Fibroblast of lung (primary cell): Measurements from ENCODE around the gene ANAPC1.

ENCODE experiments used
- EZH2 ChIP-seq: IDR thresholded peaks from 2 replicates; pipeline ENCODE4 v1.5.1; 2012; ENCODE audit warnings: low read length, control low read depth, mild to moderate bottlenecking; ENCODE audit errors: missing control alignments
- TF ChIP-seq, protein P1 (sequence below), 2 donors: IDR thresholded peaks in 1 of 2; conservative IDR thresholded peaks in 1 of 2; 1 replicate in 1 of 2; 2 replicates in 1 of 2; pipeline ENCODE4 v1.5.1; 2011 to 2012; ENCODE audit warnings: low read length in 2 of 2, control low read depth in 1 of 2, inconsistent platforms in 1 of 2, low read depth in 1 of 2, mild to moderate bottlenecking in 1 of 2

GRCh38 chr2:111919794-111920608 lies 36.0 kb upstream of the ANAPC1 start:
- TF ChIP-seq, protein P1, sequence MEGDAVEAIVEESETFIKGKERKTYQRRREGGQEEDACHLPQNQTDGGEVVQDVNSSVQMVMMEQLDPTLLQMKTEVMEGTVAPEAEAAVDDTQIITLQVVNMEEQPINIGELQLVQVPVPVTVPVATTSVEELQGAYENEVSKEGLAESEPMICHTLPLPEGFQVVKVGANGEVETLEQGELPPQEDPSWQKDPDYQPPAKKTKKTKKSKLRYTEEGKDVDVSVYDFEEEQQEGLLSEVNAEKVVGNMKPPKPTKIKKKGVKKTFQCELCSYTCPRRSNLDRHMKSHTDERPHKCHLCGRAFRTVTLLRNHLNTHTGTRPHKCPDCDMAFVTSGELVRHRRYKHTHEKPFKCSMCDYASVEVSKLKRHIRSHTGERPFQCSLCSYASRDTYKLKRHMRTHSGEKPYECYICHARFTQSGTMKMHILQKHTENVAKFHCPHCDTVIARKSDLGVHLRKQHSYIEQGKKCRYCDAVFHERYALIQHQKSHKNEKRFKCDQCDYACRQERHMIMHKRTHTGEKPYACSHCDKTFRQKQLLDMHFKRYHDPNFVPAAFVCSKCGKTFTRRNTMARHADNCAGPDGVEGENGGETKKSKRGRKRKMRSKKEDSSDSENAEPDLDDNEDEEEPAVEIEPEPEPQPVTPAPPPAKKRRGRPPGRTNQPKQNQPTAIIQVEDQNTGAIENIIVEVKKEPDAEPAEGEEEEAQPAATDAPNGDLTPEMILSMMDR (conservative IDR thresholded peaks at IDR 0.05 in 1 of 2, IDR thresholded peaks at IDR 0.05 in 1 of 2; ENCODE audit: low read depth in 1 of 2, low read length in 2 of 2), result no peak
- TF ChIP-seq EZH2, result no peak
